K562 (cell line): ENCODE data around the gene ZFP30. TPM values are rescaled to one million over a fixed set of nuclear protein-coding genes. Genes with fewer than 3 reads are reported as not detected.
"Not testable (repeated sequence)": the region's sequence is repeated elsewhere in the genome, so short reads cannot be mapped to it uniquely, and the experiment has no call there.

Experiments used
- ATAC-seq: fragments of 200-7000 bp; cut with Tn5 transposase; 3 replicates; pipeline ENCODE4 v1.9.1; 2020; ENCODE audit warnings: moderate library complexity
- BruUV-seq: library from RNA; stranded (reverse); fragments of 400-500 nt; replicated peaks from 2 replicates; lab custom pipeline; 2021; lab: Mats Ljungman, UMichigan
- CTCF ChIA-PET: fragments of 300-600 bp; formaldehyde crosslinking; extraction: SDS; loops from one replicate; lab custom pipeline; 2021; ENCODE audit warnings: low intra/inter-chr PET ratio; lab: Yijun Ruan, JAX
- POLR2A ChIA-PET: fragments of 300-600, 350-650 bp; sonication (Branson Sonifier 250); formaldehyde crosslinking; extraction: SDS; loops from one replicate; lab custom pipeline; 2021; ENCODE audit warnings: antibody characterized with exemption, inconsistent platforms; lab: Yijun Ruan, JAX
- DNase-seq, 4 experiments: peaks; one replicate each; pipeline versions ENCODE4 v3.0.0 to v3.0.0-alpha.2; 2011 to 2018; ENCODE audit warnings: low spot score in 3 of 4, mixed read lengths in 3 of 4; ENCODE audit errors: extremely low read depth in 1 of 4
- FAIRE-seq: peaks from 2 replicates; lab custom pipeline; 2011; peaks lifted over from hg19 to GRCh38; lab: Jason Lieb, UNC
- H2AFZ ChIP-seq: 2 replicates; pipeline ENCODE4 v1.6.0; 2011; ENCODE audit warnings: low read depth, low read length, control low read depth, inconsistent platforms
- H3K27ac ChIP-seq: fragments of 200-600 bp; 3 replicates; pipeline ENCODE4 v1.8.0; 2011; ENCODE audit warnings: low read depth, mild to moderate bottlenecking, control low read depth, inconsistent platforms, low read length, moderate library complexity, mixed read lengths; ENCODE audit errors: extremely low read depth
- H3K27me3 ChIP-seq, 2 experiments: fragments of 300-600 bp in 1 of 2; 2 replicates in 1 of 2; 3 replicates in 1 of 2; pipeline versions ENCODE4 v1.6.0 to v1.8.0; 2011; ENCODE audit warnings: inconsistent platforms in 2 of 2, low read length in 2 of 2, mild to moderate bottlenecking in 1 of 2, mixed read lengths in 1 of 2, moderate library complexity in 1 of 2; ENCODE audit not compliant: control insufficient read depth in 2 of 2, insufficient read depth in 2 of 2
- H3K36me3 ChIP-seq: fragments of 300-600 bp; 3 replicates; pipeline ENCODE4 v1.8.0; 2011; ENCODE audit warnings: mild to moderate bottlenecking, low read length, inconsistent platforms; ENCODE audit not compliant: control insufficient read depth, insufficient read depth
- H3K4me1 ChIP-seq, 2 experiments: fragments of 200-600 bp in 1 of 2; replicated peaks in 1 of 2; 2 replicates in 1 of 2; 3 replicates in 1 of 2; pipeline versions ENCODE4 v1.5.1 to v1.8.0; 2011; ENCODE audit warnings: inconsistent platforms in 2 of 2, low read length in 2 of 2, mild to moderate bottlenecking in 1 of 2, mixed read lengths in 1 of 2, moderate library complexity in 1 of 2; ENCODE audit not compliant: control insufficient read depth in 2 of 2, insufficient read depth in 2 of 2
- H3K4me2 ChIP-seq: 2 replicates; pipeline ENCODE4 v1.6.1; 2011; ENCODE audit warnings: low read length, control low read depth, inconsistent platforms, mixed read lengths; ENCODE audit not compliant: insufficient read depth
- H3K4me3 ChIP-seq: fragments of 200-600 bp; sonication (generic), shearing (Covaris generic); 2 replicates; pipeline ENCODE4 v1.5.1; 2016; ENCODE audit warnings: control low read depth, inconsistent platforms
- H3K79me2 ChIP-seq: fragments of 200-600 bp; 3 replicates; pipeline ENCODE4 v1.8.0; 2011; ENCODE audit warnings: low read length, inconsistent platforms; ENCODE audit not compliant: control insufficient read depth, insufficient read depth
- H3K9ac ChIP-seq, 2 experiments: 2 replicates each; pipeline versions ENCODE4 v1.6.0 to v1.6.1; 2011; ENCODE audit warnings: low read depth in 2 of 2, low read length in 2 of 2, control low read depth in 1 of 2, inconsistent platforms in 1 of 2, mild to moderate bottlenecking in 1 of 2, mixed read lengths in 1 of 2; ENCODE audit not compliant: insufficient read depth in 1 of 2
- H3K9me1 ChIP-seq: one replicate; pipeline ENCODE4 v1.6.0; 2011; ENCODE audit warnings: inconsistent platforms, mild to moderate bottlenecking, low read length, moderate library complexity; ENCODE audit not compliant: control insufficient read depth, insufficient read depth
- H3K9me3 ChIP-seq: replicated peaks from 2 replicates; pipeline ENCODE4 v1.5.1; 2011; ENCODE audit warnings: low read depth, low read length, inconsistent platforms; ENCODE audit not compliant: control insufficient read depth, insufficient read depth
- H4K20me1 ChIP-seq: replicated peaks from 2 replicates; pipeline ENCODE4 v1.6.1; 2011; ENCODE audit warnings: low read length, inconsistent platforms, mixed read lengths; ENCODE audit not compliant: control insufficient read depth, insufficient read depth
- L3MBTL2 ChIP-seq: fragments of 450-650 bp; IDR thresholded peaks from 2 replicates; pipeline ENCODE4 v1.6.1; 2016; ENCODE audit warnings: mild to moderate bottlenecking, moderate library complexity
- TEAD2 ChIP-seq: fragments of 450-650 bp; IDR thresholded peaks from 2 replicates; pipeline ENCODE4 v1.6.1; 2016; ENCODE audit warnings: missing genetic modification characterization, control low read depth, missing compliant biosample characterization
- ZNF274 ChIP-seq: IDR thresholded peaks from 2 replicates; pipeline ENCODE4 v1.6.1; 2011; ENCODE audit warnings: low read depth, mild to moderate bottlenecking, low read length, moderate library complexity, borderline replicate concordance
- WGBS: fragments of 100-300 bp; shearing (Covaris generic); methylation state at CpG from one replicate; pipeline ENCODE4 v1.1.6; 2016; ENCODE audit warnings: low coverage, mixed read lengths; ENCODE audit not compliant: insufficient coverage; ENCODE audit errors: missing lambda C conversion rate; 5-methylcytosine and 5-hydroxymethylcytosine counted together
- in situ Hi-C: fragments of 300-500 bp; cut with MboI; formaldehyde crosslinking; loops from 4 replicates; pipeline ENCODE4 v1.15.0; 2018; ENCODE audit warnings: inconsistent platforms, mixed read lengths
- intact Hi-C: fragments of 100-400 bp; cut with micrococcal nuclease; formaldehyde crosslinking; loops from 2 replicates; pipeline ENCODE4 v1.14.2; 2022
- polyA plus RNA-seq, 8 experiments: library from polyadenylated mRNA; depleted of rRNA in 4 of 8; stranded (reverse) in 5 of 8; unstranded in 3 of 8; fragments of >200 nt; fragmentation: Nextera tagmentation in 2 of 8; fragmentation: Illumina TruSeq in 1 of 8; extraction: Ambion mirVana in 2 of 8; extraction: Trizol in 1 of 8; gene quantifications; 2 replicates each; pipeline versions ENCODE4 v1.2.1 to v1.2.3, GENCODE V29; 2011 to 2014; ENCODE audit warnings: inconsistent platforms in 1 of 8, missing spikeins in 1 of 8
- total RNA-seq, 7 experiments: library from RNA; depleted of rRNA in 6 of 7; stranded (reverse); fragments of >200 nt in 6 of 7; fragmentation: Illumina TruSeq in 2 of 7; extraction: Trizol in 2 of 7; gene quantifications; 2 replicates each; pipeline versions ENCODE4 v1.2.1 to v1.2.3, GENCODE V29; 2011 to 2021; ENCODE audit warnings: low replicate concordance in 1 of 7

The ZFP30 gene
- total and polyA plus RNA-seq, 9 of the 15 experiments (the other 6 are each of a cell fraction or from before 2014, with no cell fraction given): 1.1 to 11.3 (median 4.9) TPM

DNA sequence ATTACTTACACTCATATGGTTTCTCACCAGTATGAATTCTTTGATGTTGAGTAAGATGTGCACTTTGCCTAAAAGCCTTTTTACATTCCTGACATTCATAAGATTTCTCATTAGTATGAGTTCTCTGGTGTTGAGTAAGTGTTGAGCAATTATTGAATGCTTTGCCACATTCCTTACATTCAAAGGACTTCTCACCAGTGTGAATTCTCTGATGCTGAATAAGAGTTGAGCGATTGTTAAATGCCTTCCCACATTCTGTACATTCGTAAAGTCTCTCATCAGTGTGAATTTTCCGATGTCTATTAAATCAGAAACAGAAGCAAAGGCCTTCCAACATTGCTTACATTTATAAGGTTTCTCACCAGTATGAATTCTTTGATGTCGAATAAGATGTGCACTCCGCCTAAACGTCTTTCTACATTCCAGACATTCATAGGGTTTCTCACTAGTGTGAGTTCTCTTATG, 14.2 kb upstream of the ZFP30 start:
- no TSS peak for BruUV-seq
- Histone ChIP-seq H3K36me3 (no peaks in the 10 kb centered on the region), H3K4me1 (no peaks in the 10 kb centered on the region)
- TF ChIP-seq L3MBTL2 (no peak), ZNF274 (peak; percentile 92), TEAD2 (tag) (no peak)
- TF ChIP-seq, all 486 proteins: peak for 1
- DNase-seq (no peak), ATAC-seq (no peak), FAIRE-seq (no peak)
- Histone ChIP-seq H3K9ac (no peak overlapping the region), H2AFZ (no peak overlapping the region), H3K27me3 (no peaks in the 10 kb centered on the region), H3K9me1 (no peaks in the 10 kb centered on the region), H3K4me3 (no peak overlapping the region), H3K27ac (no peak overlapping the region), H3K4me2 (no peak overlapping the region), H4K20me1 (no peaks in the 10 kb centered on the region), H3K9me3 (peaks cover 4% of the 10 kb centered on the region), H3K79me2 (no peaks in the 10 kb centered on the region)
- 2% methylated on average over 6 of the region's 6 CpGs for WGBS
- in situ Hi-C loops (no loop called here), intact Hi-C loops (no loop called here)
- CTCF ChIA-PET: no interaction called here
- POLR2A ChIA-PET: no interaction called here

- ATAC-seq, H3K27me3 ChIP-seq, BruUV-seq, intact Hi-C loops, H4K20me1 ChIP-seq, DNase-seq, H3K36me3 ChIP-seq, H3K9me3 ChIP-seq, H3K4me3 ChIP-seq, H3K9me1 ChIP-seq, H2AFZ ChIP-seq, H3K27ac ChIP-seq, FAIRE-seq, H3K9ac ChIP-seq, CTCF ChIA-PET, in situ Hi-C loops, H3K4me2 ChIP-seq: not testable (repeated sequence)
- peaks cover 22% of the 10 kb centered on the region for H3K79me2 ChIP-seq
- H3K4me1 ChIP-seq: peaks cover 3 to 15% of the 10 kb centered on the region in 2 experiments; a peak in 2 of 5 replicates
- POLR2A ChIA-PET: interaction anchor here (0.6 kb wide), 1 partner anchor 63 kb away, joined by 4 read pairs; no protein-coding TSS in a partner anchor
- WGBS: 20% methylated on average over 4 of the region's 8 CpGs
Measured at GRCh38 chr19:37657157-37657556, 1.9 kb upstream of the ZFP30 start.
